GM18508 (cell line): ENCODE results near the gene TMSB10.
"Not testable (repeated sequence)": the region's sequence is repeated elsewhere in the genome, so short reads cannot be mapped to it uniquely, and the experiment has no call there.

Experiments used
- ATAC-seq: cut with Tn5 transposase; IDR thresholded peaks from one replicate; pipeline ENCODE4 v1.9.1; 2021; ENCODE audit warnings: moderate number of reproducible peaks; ENCODE audit not compliant: insufficient read depth, unreplicated experiment

TMSB10 gene

GRCh38 chr2:84925724-84926376 lies 20.4 kb downstream of the TMSB10 start:
- peak; percentile 75 for ATAC-seq

GRCh38 chr2:84927275-84927627 lies 21.8 kb downstream of the TMSB10 start:
- ATAC-seq: no peak

- ATAC-seq: peak; percentile 45
Measured at GRCh38 chr2:84931384-84931821, 25.9 kb downstream of the TMSB10 start.

- peak; percentile 31 for ATAC-seq
Measured at GRCh38 chr2:84938194-84938879, 32.9 kb downstream of the TMSB10 start.

GRCh38 chr2:84939426-84940087 lies 34.1 kb downstream of the TMSB10 start:
- peak; percentile 67 for ATAC-seq

- no peak for ATAC-seq
Measured at GRCh38 chr2:84940088-84940470, 34.6 kb downstream of the TMSB10 start.

- no peak for ATAC-seq
Measured at GRCh38 chr2:84940831-84941412, 35.5 kb downstream of the TMSB10 start.

GRCh38 chr2:84942166-84942565 lies 36.7 kb downstream of the TMSB10 start:
- ATAC-seq: no peak

- ATAC-seq: peak; percentile 29
Measured at GRCh38 chr2:84942964-84943421, 37.5 kb downstream of the TMSB10 start.

GRCh38 chr2:84944295-84944909 lies 38.9 kb downstream of the TMSB10 start:
- ATAC-seq: no peak

GRCh38 chr2:84945838-84946203 lies 40.4 kb downstream of the TMSB10 start:
- ATAC-seq: not testable (repeated sequence)

GRCh38 chr2:84946204-84947009 lies 41.0 kb downstream of the TMSB10 start:
- ATAC-seq: peak; percentile 47

GRCh38 chr2:84947010-84947593 lies 41.6 kb downstream of the TMSB10 start:
- ATAC-seq: no peak

- no peak for ATAC-seq
Measured at GRCh38 chr2:84953535-84953934, 48.1 kb downstream of the TMSB10 start.

- no peak for ATAC-seq
Measured at GRCh38 chr2:84954329-84954728, 48.9 kb downstream of the TMSB10 start.
